ENCODE measurements around the gene PRM3. TPM values are rescaled to one million over a fixed set of nuclear protein-coding genes. Genes with fewer than 3 reads are reported as not detected.
"Not testable (repeated sequence)": the region's sequence is repeated elsewhere in the genome, so short reads cannot be mapped to it uniquely, and the experiment has no call there.

The PRM3 gene
- polyA plus RNA-seq, 1 donor from 2014 or later = not detected

DNA sequence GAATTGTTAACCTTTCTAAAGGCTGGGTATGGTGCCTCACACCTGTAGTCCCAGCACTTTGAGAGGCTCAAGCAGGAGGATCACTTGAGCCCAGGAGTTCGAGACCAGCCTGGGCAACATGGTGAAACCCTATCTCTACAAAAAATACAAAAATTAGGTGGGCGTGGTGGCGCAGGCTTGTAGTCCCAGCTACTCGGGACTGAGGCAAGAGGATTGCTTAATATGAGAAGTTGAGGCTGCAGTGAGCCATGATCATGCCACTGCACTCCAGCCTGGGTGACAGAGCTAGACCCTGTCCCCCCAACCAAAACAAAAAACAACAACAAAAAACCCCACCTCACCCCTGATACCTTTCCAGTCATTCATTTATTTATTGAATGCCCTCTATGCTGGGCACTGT, 16.3 kb upstream of the PRM3 start:
- not testable (repeated sequence) for H3F3A ChIP-seq (ENCODE audit: insufficient read depth, low read length, poor library complexity, severe bottlenecking); H3K4me3 ChIP-seq (ENCODE audit: low read length); H3K9me2 ChIP-seq (ENCODE audit: insufficient read depth, low read length); H3K4me2 ChIP-seq (ENCODE audit: low read length); H3K79me2 ChIP-seq (replicated peaks; ENCODE audit: insufficient read depth, low read length); H3K27me3 ChIP-seq (ENCODE audit: insufficient read depth, low read depth, low read length); H4K20me1 ChIP-seq (ENCODE audit: insufficient read depth); H3K9ac ChIP-seq (ENCODE audit: low read length); H3K36me3 ChIP-seq (ENCODE audit: insufficient read depth, low read length); H2AFZ ChIP-seq (ENCODE audit: low read depth, low read length); H3K9me3 ChIP-seq (ENCODE audit: low read length); H3K27ac ChIP-seq (ENCODE audit: low read length)

GRCh38 chr16:11289202-11289601, 15.8 kb upstream of the PRM3 start:
- no peaks in the 10 kb centered on the region for H3K27me3 ChIP-seq (ENCODE audit: insufficient read depth, low read depth, low read length)
- H3K9me3 ChIP-seq (ENCODE audit: low read length) = no peaks in the 10 kb centered on the region
- no peak overlapping the region for H3K27ac ChIP-seq (ENCODE audit: low read length)
- H3K36me3 ChIP-seq (ENCODE audit: insufficient read depth, low read length) = no peaks in the 10 kb centered on the region
- TF ChIP-seq MXI1 (conservative IDR thresholded peaks at IDR 0.05; ENCODE audit: poor library complexity, severe bottlenecking) (no peak), EP300 (conservative IDR thresholded peaks at IDR 0.05; ENCODE audit: poor library complexity, severe bottlenecking) (no peak), EZH2 (IDR thresholded peaks at IDR 0.05; ENCODE audit: borderline replicate concordance, insufficient read depth, low read length, poor library complexity, severe bottlenecking) (no peak), TAF1 (IDR thresholded peaks at IDR 0.05; ENCODE audit: low read depth) (no peak), SMC3 (conservative IDR thresholded peaks at IDR 0.05; ENCODE audit: poor library complexity) (no peak), CTCF (IDR thresholded peaks at IDR 0.05; ENCODE audit: poor library complexity, severe bottlenecking) (no peak)
- no peaks in the 10 kb centered on the region for H3F3A ChIP-seq (ENCODE audit: insufficient read depth, low read length, poor library complexity, severe bottlenecking)
- no peaks in the 10 kb centered on the region for H4K20me1 ChIP-seq (ENCODE audit: insufficient read depth)
- H3K9me2 ChIP-seq (ENCODE audit: insufficient read depth, low read length) = no peaks in the 10 kb centered on the region
- no peak overlapping the region for H2AFZ ChIP-seq (ENCODE audit: low read depth, low read length)
- H3K4me2 ChIP-seq (ENCODE audit: low read length) = no peak overlapping the region
- H3K9ac ChIP-seq (ENCODE audit: low read length) = no peak overlapping the region
- H3K4me3 ChIP-seq (ENCODE audit: low read length) = no peak overlapping the region
- no peaks in the 10 kb centered on the region for H3K79me2 ChIP-seq (replicated peaks; ENCODE audit: insufficient read depth, low read length)

DNA sequence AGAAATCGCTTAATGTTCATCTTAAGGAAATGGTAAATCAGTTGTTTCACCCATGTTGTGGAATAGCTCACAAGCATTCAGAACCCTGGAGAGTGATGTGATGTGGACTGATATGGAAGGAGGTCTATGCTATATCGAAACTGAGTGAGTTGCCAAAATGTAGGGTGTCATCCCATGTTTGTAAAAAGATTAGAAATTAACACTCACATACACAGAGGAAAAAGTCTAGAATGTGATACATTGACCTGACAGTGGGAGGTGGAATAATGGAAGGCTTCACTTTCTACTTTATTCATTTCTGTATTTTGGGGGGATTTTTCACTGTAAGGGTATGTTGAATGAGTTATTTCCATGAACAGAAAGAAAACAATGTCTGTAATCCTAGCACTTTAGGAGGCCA, 12.4 kb upstream of the PRM3 start:
- Histone ChIP-seq H2AFZ (ENCODE audit: low read depth, low read length) (no peak overlapping the region), H3K9me2 (ENCODE audit: insufficient read depth, low read length) (no peaks in the 10 kb centered on the region), H3K27me3 (ENCODE audit: insufficient read depth, low read depth, low read length) (no peaks in the 10 kb centered on the region), H3F3A (ENCODE audit: insufficient read depth, low read length, poor library complexity, severe bottlenecking) (no peaks in the 10 kb centered on the region), H3K4me2 (ENCODE audit: low read length) (no peak overlapping the region), H3K9me3 (ENCODE audit: low read length) (no peaks in the 10 kb centered on the region), H3K4me3 (ENCODE audit: low read length) (no peak overlapping the region), H4K20me1 (ENCODE audit: insufficient read depth) (no peaks in the 10 kb centered on the region), H3K27ac (ENCODE audit: low read length) (no peak overlapping the region), H3K36me3 (ENCODE audit: insufficient read depth, low read length) (no peaks in the 10 kb centered on the region), H3K9ac (ENCODE audit: low read length) (no peak overlapping the region), H3K79me2 (replicated peaks; ENCODE audit: insufficient read depth, low read length) (no peaks in the 10 kb centered on the region)
- TF ChIP-seq SMC3 (conservative IDR thresholded peaks at IDR 0.05; ENCODE audit: poor library complexity) (no peak), RAD21 (conservative IDR thresholded peaks at IDR 0.05) (no peak), TAF1 (IDR thresholded peaks at IDR 0.05; ENCODE audit: low read depth) (no peak), REST (IDR thresholded peaks at IDR 0.05; ENCODE audit: borderline replicate concordance) (no peak), EZH2 (IDR thresholded peaks at IDR 0.05; ENCODE audit: borderline replicate concordance, insufficient read depth, low read length, poor library complexity, severe bottlenecking) (no peak), CTCF (IDR thresholded peaks at IDR 0.05; ENCODE audit: poor library complexity, severe bottlenecking) (no peak), MXI1 (conservative IDR thresholded peaks at IDR 0.05; ENCODE audit: poor library complexity, severe bottlenecking) (no peak), POLR2AphosphoS5 (IDR thresholded peaks at IDR 0.05) (no peak), EP300 (conservative IDR thresholded peaks at IDR 0.05; ENCODE audit: poor library complexity, severe bottlenecking) (no peak)
